GM12878 (cell line): ENCODE data around the gene CRB2. TPM values are rescaled to one million over a fixed set of nuclear protein-coding genes. Genes with fewer than 3 reads are reported as not detected.

Experiments
- CBX5 ChIP-seq: sonication (generic); IDR thresholded peaks from 2 replicates; pipeline ENCODE4 v1.6.1; 2016; ENCODE audit warnings: low read depth, moderate library complexity, mild to moderate bottlenecking, inconsistent platforms
- CHD1 ChIP-seq: IDR thresholded peaks from 2 replicates; pipeline ENCODE4 v1.6.1; 2012; ENCODE audit warnings: low read depth, low read length, improper control_type of control experiment
- CHD2 ChIP-seq: IDR thresholded peaks from 2 replicates; pipeline ENCODE4 v1.6.1; 2011; ENCODE audit warnings: low read depth, low read length, improper control_type of control experiment, borderline replicate concordance
- EED ChIP-seq: sonication (generic); IDR thresholded peaks from 2 replicates; pipeline ENCODE4 v1.6.1; 2016; ENCODE audit warnings: antibody characterized with exemption, low read depth
- ESRRA ChIP-seq: IDR thresholded peaks from 2 replicates; pipeline ENCODE4 v1.6.1; 2012; ENCODE audit warnings: mild to moderate bottlenecking, low read length, improper control_type of control experiment
- ETV6 ChIP-seq, 2 experiments: fragments of 450-650 bp in 1 of 2; IDR thresholded peaks in 1 of 2; conservative IDR thresholded peaks in 1 of 2; 2 replicates each; pipeline ENCODE4 v1.6.1; 2014; ENCODE audit warnings: antibody characterized with exemption in 1 of 2, borderline replicate concordance in 1 of 2, low read depth in 1 of 2, mild to moderate bottlenecking in 1 of 2, moderate library complexity in 1 of 2
- FOXM1 ChIP-seq: IDR thresholded peaks from 2 replicates; pipeline ENCODE4 v1.6.1; 2012; ENCODE audit warnings: low read depth, mild to moderate bottlenecking, inconsistent platforms, low read length, moderate library complexity
- GABPA ChIP-seq: IDR thresholded peaks from 2 replicates; pipeline ENCODE4 v1.6.1; 2014; ENCODE audit warnings: antibody characterized with exemption, low read depth, mild to moderate bottlenecking, inconsistent platforms
- IRF4 ChIP-seq: IDR thresholded peaks from 2 replicates; pipeline ENCODE4 v1.6.1; 2011; ENCODE audit warnings: low read depth, low read length
- JUNB ChIP-seq: IDR thresholded peaks from 2 replicates; pipeline ENCODE4 v1.6.1; 2016; ENCODE audit warnings: antibody characterized with exemption, mild to moderate bottlenecking
- KDM1A ChIP-seq: fragments of 200-600 bp; sonication (generic); IDR thresholded peaks from 2 replicates; pipeline ENCODE4 v1.6.1; 2016; ENCODE audit warnings: borderline replicate concordance
- NFXL1 ChIP-seq: fragments of 450-650 bp; IDR thresholded peaks from 2 replicates; pipeline ENCODE4 v1.6.1; 2017; ENCODE audit warnings: antibody characterized with exemption, mild to moderate bottlenecking, borderline replicate concordance
- NFYA ChIP-seq: IDR thresholded peaks from 2 replicates; pipeline ENCODE4 v1.6.1; 2011; ENCODE audit warnings: low read depth, mild to moderate bottlenecking, low read length, improper control_type of control experiment, borderline replicate concordance
- NR2C2 ChIP-seq: IDR thresholded peaks from 2 replicates; pipeline ENCODE4 v1.6.1; 2011; ENCODE audit warnings: borderline replicate concordance, low read depth; ENCODE audit not compliant: control insufficient read depth, insufficient read length
- PML ChIP-seq: IDR thresholded peaks from 2 replicates; pipeline ENCODE4 v1.6.1; 2012; ENCODE audit warnings: low read length, inconsistent platforms
- RCOR1 ChIP-seq: conservative IDR thresholded peaks from 2 replicates; pipeline ENCODE4 v1.6.1; 2012; ENCODE audit warnings: low read depth, low read length, improper control_type of control experiment
- SMAD5 ChIP-seq: IDR thresholded peaks from 2 replicates; pipeline ENCODE4 v1.6.1; 2016; ENCODE audit warnings: antibody characterized with exemption, low read depth
- SREBF1 ChIP-seq: IDR thresholded peaks from 2 replicates; pipeline ENCODE4 v1.6.1; 2012; ENCODE audit warnings: mild to moderate bottlenecking, low read length
- SRF ChIP-seq, 2 experiments: IDR thresholded peaks; 2 replicates each; pipeline ENCODE4 v1.6.1; 2011; ENCODE audit warnings: low read depth in 2 of 2, low read length in 2 of 2, mild to moderate bottlenecking in 1 of 2, moderate library complexity in 1 of 2
- SUPT20H ChIP-seq: IDR thresholded peaks from 2 replicates; pipeline ENCODE4 v1.6.1; 2011; ENCODE audit warnings: low read depth, mild to moderate bottlenecking, low read length, moderate library complexity, borderline replicate concordance; ENCODE audit not compliant: control insufficient read depth
- TAF1 ChIP-seq: IDR thresholded peaks from 2 replicates; pipeline ENCODE4 v1.6.1; 2011; ENCODE audit warnings: mild to moderate bottlenecking, low read depth, low read length, borderline replicate concordance
- TCF3 ChIP-seq: IDR thresholded peaks from 2 replicates; pipeline ENCODE4 v1.6.1; 2012; ENCODE audit warnings: low read depth, mild to moderate bottlenecking, low read length, borderline replicate concordance; ENCODE audit not compliant: insufficient read depth
- YY1 ChIP-seq: IDR thresholded peaks from 2 replicates; pipeline ENCODE4 v1.6.1; 2011; ENCODE audit warnings: low read depth, mild to moderate bottlenecking, low read length
- polyA plus RNA-seq, 11 experiments: library from polyadenylated mRNA; depleted of rRNA in 4 of 11; unstranded in 6 of 11; stranded (reverse) in 5 of 11; fragments of >200 nt; fragmentation: Nextera tagmentation in 4 of 11; fragmentation: Illumina TruSeq in 1 of 11; extraction: Ambion mirVana in 4 of 11; extraction: Trizol in 1 of 11; gene quantifications; 1 replicate in 1 of 11; 2 replicates in 10 of 11; pipeline versions ENCODE4 v1.2.1 to v1.2.3, GENCODE V29; 2011 to 2016; ENCODE audit warnings: inconsistent platforms in 2 of 11, missing spikeins in 2 of 11, low read depth in 1 of 11
- total RNA-seq, 4 experiments: library from RNA; depleted of rRNA in 3 of 4; stranded (reverse); fragments of >200 nt in 3 of 4; fragmentation: Illumina TruSeq in 1 of 4; extraction: Trizol in 1 of 4; gene quantifications; 2 replicates each; pipeline versions ENCODE4 v1.2.1 to v1.2.3, GENCODE V29; 2013 to 2021
- TF ChIP-seq, protein P1 (sequence below): fragments of 450-650 bp; IDR thresholded peaks from 2 replicates; pipeline ENCODE4 v1.6.1; 2017; ENCODE audit warnings: antibody characterized with exemption, mild to moderate bottlenecking, moderate library complexity
- TF ChIP-seq, protein P2 (sequence below): IDR thresholded peaks from 2 replicates; pipeline ENCODE4 v1.6.1; 2011; ENCODE audit warnings: mild to moderate bottlenecking, low read depth, low read length, moderate library complexity; ENCODE audit not compliant: insufficient replicate concordance
- TF ChIP-seq, protein P3 (sequence below): fragments of 450-650 bp; IDR thresholded peaks from 2 replicates; pipeline ENCODE4 v1.6.1; 2016; ENCODE audit warnings: mild to moderate bottlenecking

CRB2 gene
- total and polyA plus RNA-seq, 10 of the 15 experiments (the other 5 are each of a cell fraction or from before 2014, with no cell fraction given): 0.01 to 0.80 (median 0.23) TPM; not detected in 3

DNA sequence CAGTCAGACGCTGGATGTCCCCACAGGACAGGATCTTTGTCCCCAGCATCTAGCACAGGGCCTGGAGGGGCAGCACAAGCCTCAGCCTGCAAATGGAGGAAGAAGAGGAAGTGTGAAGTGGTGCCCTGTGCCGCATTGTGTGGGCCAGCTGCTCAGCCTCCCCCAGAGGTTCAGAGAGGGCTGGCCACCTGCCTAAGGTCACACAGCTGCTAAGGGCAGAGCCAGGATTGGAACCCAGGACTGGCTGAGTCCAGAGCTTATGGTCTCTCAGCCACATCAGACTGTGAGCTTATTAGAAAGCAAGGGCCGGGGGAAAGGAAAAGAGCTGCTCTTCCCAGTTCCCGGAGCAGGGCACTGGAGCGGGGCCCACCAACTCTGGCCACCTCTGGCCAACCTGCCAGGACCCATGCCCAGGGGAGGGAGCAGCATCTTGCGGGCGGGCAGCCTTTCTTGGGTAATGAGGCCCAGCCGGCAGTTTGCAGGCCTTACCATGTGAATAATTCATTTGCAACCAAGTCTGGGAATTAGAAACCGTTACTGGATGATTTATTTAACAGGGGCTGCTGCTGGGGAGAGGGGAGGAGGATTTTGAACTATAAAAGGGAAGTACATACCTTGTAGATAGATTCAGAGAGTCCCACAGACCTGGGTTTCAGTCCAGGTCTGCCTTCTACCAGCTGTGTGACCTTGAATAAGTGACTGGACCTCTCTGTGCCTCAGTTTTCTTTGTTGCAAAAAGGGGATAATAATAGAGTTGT is 11.6 kb upstream of the CRB2 start (continued):
- TF ChIP-seq, protein P1, sequence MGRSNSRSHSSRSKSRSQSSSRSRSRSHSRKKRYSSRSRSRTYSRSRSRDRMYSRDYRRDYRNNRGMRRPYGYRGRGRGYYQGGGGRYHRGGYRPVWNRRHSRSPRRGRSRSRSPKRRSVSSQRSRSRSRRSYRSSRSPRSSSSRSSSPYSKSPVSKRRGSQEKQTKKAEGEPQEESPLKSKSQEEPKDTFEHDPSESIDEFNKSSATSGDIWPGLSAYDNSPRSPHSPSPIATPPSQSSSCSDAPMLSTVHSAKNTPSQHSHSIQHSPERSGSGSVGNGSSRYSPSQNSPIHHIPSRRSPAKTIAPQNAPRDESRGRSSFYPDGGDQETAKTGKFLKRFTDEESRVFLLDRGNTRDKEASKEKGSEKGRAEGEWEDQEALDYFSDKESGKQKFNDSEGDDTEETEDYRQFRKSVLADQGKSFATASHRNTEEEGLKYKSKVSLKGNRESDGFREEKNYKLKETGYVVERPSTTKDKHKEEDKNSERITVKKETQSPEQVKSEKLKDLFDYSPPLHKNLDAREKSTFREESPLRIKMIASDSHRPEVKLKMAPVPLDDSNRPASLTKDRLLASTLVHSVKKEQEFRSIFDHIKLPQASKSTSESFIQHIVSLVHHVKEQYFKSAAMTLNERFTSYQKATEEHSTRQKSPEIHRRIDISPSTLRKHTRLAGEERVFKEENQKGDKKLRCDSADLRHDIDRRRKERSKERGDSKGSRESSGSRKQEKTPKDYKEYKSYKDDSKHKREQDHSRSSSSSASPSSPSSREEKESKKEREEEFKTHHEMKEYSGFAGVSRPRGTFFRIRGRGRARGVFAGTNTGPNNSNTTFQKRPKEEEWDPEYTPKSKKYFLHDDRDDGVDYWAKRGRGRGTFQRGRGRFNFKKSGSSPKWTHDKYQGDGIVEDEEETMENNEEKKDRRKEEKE: no peak
- TF ChIP-seq GABPA: no peak
- TF ChIP-seq SREBF1: no peak
- 0 out of 2 replicates have a peak, but pooled peaks have one; percentile 39 for TF ChIP-seq YY1
- 0 out of 2 replicates have a peak, but pooled peaks have one; percentile 37 for TF ChIP-seq KDM1A
- TF ChIP-seq SMAD5: no peak
- no peak for TF ChIP-seq PML
- no peak for TF ChIP-seq CHD2
- no peak for TF ChIP-seq CHD1
- TF ChIP-seq ETV6 (conservative IDR thresholded peaks at IDR 0.05 in 1 of 2, IDR thresholded peaks at IDR 0.05 in 1 of 2; ENCODE audit: borderline replicate concordance in 1 of 2, low read depth in 1 of 2): no peak
- no peak for TF ChIP-seq NR2C2
- TF ChIP-seq NFYA: no peak
- 0 out of 2 replicates have a peak, but pooled peaks have one; percentile 73 for TF ChIP-seq TCF3
- TF ChIP-seq SUPT20H: no peak
- TF ChIP-seq, protein P2, sequence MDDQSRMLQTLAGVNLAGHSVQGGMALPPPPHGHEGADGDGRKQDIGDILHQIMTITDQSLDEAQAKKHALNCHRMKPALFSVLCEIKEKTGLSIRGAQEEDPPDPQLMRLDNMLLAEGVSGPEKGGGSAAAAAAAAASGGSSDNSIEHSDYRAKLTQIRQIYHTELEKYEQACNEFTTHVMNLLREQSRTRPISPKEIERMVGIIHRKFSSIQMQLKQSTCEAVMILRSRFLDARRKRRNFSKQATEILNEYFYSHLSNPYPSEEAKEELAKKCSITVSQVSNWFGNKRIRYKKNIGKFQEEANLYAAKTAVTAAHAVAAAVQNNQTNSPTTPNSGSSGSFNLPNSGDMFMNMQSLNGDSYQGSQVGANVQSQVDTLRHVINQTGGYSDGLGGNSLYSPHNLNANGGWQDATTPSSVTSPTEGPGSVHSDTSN: no peak
- 0 out of 2 replicates have a peak, but pooled peaks have one; percentile 22 for TF ChIP-seq EED
- TF ChIP-seq ESRRA: no peak
- TF ChIP-seq, protein P3, sequence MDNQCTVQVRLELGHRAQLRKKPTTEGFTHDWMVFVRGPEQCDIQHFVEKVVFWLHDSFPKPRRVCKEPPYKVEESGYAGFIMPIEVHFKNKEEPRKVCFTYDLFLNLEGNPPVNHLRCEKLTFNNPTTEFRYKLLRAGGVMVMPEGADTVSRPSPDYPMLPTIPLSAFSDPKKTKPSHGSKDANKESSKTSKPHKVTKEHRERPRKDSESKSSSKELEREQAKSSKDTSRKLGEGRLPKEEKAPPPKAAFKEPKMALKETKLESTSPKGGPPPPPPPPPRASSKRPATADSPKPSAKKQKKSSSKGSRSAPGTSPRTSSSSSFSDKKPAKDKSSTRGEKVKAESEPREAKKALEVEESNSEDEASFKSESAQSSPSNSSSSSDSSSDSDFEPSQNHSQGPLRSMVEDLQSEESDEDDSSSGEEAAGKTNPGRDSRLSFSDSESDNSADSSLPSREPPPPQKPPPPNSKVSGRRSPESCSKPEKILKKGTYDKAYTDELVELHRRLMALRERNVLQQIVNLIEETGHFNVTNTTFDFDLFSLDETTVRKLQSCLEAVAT: no peak
- TF ChIP-seq TAF1: no peak
- TF ChIP-seq NFXL1: peak; percentile 96
- no peak for TF ChIP-seq JUNB
- 0 out of 2 replicates have a peak, but pooled peaks have one; percentile 23 for TF ChIP-seq RCOR1
- peak; percentile 65; the same call in 1 of the 2 replicates for TF ChIP-seq IRF4
- no peak for TF ChIP-seq SRF (IDR thresholded peaks at IDR 0.05; ENCODE audit: low read depth in 2 of 2, low read length in 2 of 2)
- TF ChIP-seq CBX5: no peak
- no peak for TF ChIP-seq FOXM1
